Subcutaneous abdominal adipose tissue (tissue), 5 donors: ENCODE data around the gene MADD.
A peak's percentile ranks its signal among the peaks of the same experiment; 100 is the strongest.

Experiments used
- H3K27ac ChIP-seq: one replicate; pipeline ENCODE4 v1.7.0; 2013; ENCODE audit warnings: low read depth, mild to moderate bottlenecking, inconsistent platforms, low read length, moderate library complexity
- H3K27me3 ChIP-seq, 5 donors: one replicate each; pipeline ENCODE4 v1.7.0; 2013; ENCODE audit warnings: low read length in 5 of 5, inconsistent platforms in 1 of 5; ENCODE audit not compliant: control insufficient read depth in 5 of 5, insufficient read depth in 4 of 5
- H3K36me3 ChIP-seq, 5 donors: one replicate each; pipeline ENCODE4 v1.7.0; 2013; ENCODE audit warnings: low read length in 5 of 5; ENCODE audit not compliant: control insufficient read depth in 5 of 5, insufficient read depth in 5 of 5
- H3K4me1 ChIP-seq, 5 donors: one replicate each; pipeline ENCODE4 v1.7.0; 2013; ENCODE audit warnings: low read length in 5 of 5, mild to moderate bottlenecking in 3 of 5, moderate library complexity in 1 of 5; ENCODE audit not compliant: control insufficient read depth in 5 of 5, insufficient read depth in 5 of 5
- H3K4me3 ChIP-seq, 5 donors: one replicate each; pipeline ENCODE4 v1.7.0; 2013; ENCODE audit warnings: low read length in 5 of 5, low read depth in 1 of 5
- H3K9ac ChIP-seq, 5 donors: one replicate each; pipeline ENCODE4 v1.7.0; 2013; ENCODE audit warnings: low read length in 5 of 5, mild to moderate bottlenecking in 4 of 5, moderate library complexity in 3 of 5
- H3K9me3 ChIP-seq, 5 donors: one replicate each; pipeline ENCODE4 v1.7.0; 2013; ENCODE audit warnings: low read length in 5 of 5; ENCODE audit not compliant: control insufficient read depth in 5 of 5
- donor health status: healthy.
- donor health status: healthy.
- donor health status: healthy.
- donor health status: healthy.
- donor health status: healthy.

The MADD gene

DNA sequence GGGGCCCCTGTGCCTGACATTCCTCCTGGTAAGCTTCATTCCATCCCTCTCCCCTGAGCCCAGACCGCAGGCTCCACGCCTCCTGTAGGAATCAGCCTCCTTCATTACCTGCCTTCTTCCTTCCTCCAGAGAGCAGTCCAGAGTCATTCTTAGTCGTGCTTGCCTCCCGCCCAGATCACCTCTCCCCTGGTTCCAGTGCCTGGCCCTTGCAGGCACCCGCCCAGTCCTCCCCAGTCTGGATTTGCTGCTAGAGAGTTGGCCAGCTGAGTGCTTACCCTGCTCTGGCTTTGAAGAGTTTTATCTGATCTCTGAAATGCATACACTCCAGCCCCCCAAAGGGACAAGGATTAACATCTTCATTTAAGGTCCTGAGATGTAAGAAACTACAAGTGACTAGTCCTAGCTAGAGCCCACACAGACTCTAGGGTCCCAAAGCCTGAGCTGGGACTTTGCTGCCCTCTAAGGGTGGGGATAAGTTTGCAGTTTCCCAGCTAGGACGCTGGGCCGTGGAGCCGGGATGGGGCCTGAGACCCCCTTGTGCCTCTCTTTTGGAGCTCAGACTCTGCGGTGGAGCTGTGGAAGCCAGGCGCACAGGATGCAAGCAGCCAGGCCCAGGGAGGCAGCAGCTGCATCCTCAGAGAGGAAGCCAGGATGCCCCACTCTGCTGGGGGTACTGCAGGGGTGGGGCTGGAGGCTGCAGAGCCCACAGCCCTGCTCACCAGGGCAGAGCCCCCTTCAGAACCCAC lies 10.5 kb upstream of the MADD start:
- peak overlapping the region; percentile 38 to 84 (median 81) for H3K9ac ChIP-seq
- no peaks in the 10 kb centered on the region for H3K9me3 ChIP-seq
- H3K4me3 ChIP-seq, result peak overlapping the region; percentile 76 to 91 (median 79)
- H3K36me3 ChIP-seq, result peaks cover 0 to 24% (median 21%) of the 10 kb centered on the region in 5 donors
- peaks cover 29 to 92% (median 83%) of the 10 kb centered on the region in 5 donors for H3K4me1 ChIP-seq
- H3K27me3 ChIP-seq, result no peaks in the 10 kb centered on the region
- peak overlapping the region; percentile 97 for H3K27ac ChIP-seq

DNA sequence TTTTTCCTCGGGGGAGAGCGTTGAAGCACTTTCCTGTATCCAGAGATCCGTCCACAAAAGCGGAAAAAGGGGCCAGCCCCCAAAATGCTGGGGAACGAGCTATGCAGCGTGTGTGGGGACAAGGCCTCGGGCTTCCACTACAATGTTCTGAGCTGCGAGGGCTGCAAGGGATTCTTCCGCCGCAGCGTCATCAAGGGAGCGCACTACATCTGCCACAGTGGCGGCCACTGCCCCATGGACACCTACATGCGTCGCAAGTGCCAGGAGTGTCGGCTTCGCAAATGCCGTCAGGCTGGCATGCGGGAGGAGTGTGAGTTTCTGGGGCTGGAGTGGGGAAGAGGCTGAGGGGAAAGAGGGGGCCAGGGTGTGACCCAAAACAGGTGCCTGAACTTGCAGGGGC lies 9.6 kb upstream of the MADD start:
- Histone ChIP-seq H3K9ac (peak overlapping the region in 2 of 5 donors; percentile 57 to 63), H3K27ac (peak overlapping the region; percentile 97), H3K4me3 (peak overlapping the region in 3 of 5 donors; percentile 19 to 76 (median 29)), H3K36me3 (peaks cover 0 to 28% (median 24%) of the 10 kb centered on the region in 5 donors), H3K4me1 (peaks cover 21 to 87% (median 80%) of the 10 kb centered on the region in 5 donors), H3K9me3 (no peaks in the 10 kb centered on the region), H3K27me3 (no peaks in the 10 kb centered on the region)

DNA sequence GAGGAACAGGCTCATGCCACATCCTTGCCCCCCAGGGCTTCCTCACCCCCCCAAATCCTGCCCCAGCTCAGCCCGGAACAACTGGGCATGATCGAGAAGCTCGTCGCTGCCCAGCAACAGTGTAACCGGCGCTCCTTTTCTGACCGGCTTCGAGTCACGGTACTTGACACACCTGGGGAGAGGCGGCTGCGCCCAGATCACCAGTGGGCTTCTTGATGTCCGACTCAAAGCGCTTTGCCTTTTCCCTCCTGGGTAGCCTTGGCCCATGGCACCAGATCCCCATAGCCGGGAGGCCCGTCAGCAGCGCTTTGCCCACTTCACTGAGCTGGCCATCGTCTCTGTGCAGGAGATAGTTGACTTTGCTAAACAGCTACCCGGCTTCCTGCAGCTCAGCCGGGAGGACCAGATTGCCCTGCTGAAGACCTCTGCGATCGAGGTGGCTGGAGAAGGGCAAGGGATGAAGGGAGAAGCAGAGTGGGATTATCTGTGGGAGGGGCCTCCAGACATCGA lies 8.6 kb upstream of the MADD start:
- peak overlapping the region in 2 of 5 donors; percentile 10 to 35 for H3K9ac ChIP-seq
- no peaks in the 10 kb centered on the region for H3K27me3 ChIP-seq
- H3K9me3 ChIP-seq, result no peaks in the 10 kb centered on the region
- no peak overlapping the region for H3K27ac ChIP-seq
- H3K4me1 ChIP-seq, result peaks cover 21 to 77% (median 71%) of the 10 kb centered on the region in 5 donors
- peaks cover 0 to 34% (median 27%) of the 10 kb centered on the region in 5 donors for H3K36me3 ChIP-seq
- peak overlapping the region in 3 of 5 donors; percentile 1 to 12 (median 3) for H3K4me3 ChIP-seq

DNA sequence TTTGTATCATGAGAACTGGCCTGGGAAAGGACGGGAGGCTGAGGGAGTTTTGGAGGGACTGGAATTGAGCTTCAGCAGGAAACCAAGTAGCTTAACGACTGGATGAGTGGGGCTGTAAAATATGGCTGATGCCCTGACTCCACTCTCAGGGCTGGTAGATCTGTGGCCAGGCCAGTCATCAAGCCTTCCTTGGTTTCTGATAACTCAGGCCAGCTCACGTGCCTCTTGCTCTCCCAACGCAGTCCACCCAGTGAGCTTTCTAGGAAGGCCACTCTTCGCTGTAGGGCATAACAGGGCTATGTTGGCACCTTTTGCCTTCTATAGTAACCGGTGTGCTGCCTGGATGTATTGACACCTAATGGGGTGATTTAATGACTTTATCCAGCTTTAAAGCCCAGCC lies 5.8 kb upstream of the MADD start:
- H3K27me3 ChIP-seq, result no peaks in the 10 kb centered on the region
- H3K4me1 ChIP-seq, result peaks cover 11 to 62% (median 59%) of the 10 kb centered on the region in 5 donors
- H3K9me3 ChIP-seq, result no peaks in the 10 kb centered on the region
- H3K9ac ChIP-seq, result peak overlapping the region in 1 of 5 donors; percentile 15
- H3K27ac ChIP-seq, result peak overlapping the region; percentile 23
- H3K36me3 ChIP-seq, result peaks cover 0 to 47% (median 37%) of the 10 kb centered on the region in 5 donors
- no peak overlapping the region for H3K4me3 ChIP-seq

DNA sequence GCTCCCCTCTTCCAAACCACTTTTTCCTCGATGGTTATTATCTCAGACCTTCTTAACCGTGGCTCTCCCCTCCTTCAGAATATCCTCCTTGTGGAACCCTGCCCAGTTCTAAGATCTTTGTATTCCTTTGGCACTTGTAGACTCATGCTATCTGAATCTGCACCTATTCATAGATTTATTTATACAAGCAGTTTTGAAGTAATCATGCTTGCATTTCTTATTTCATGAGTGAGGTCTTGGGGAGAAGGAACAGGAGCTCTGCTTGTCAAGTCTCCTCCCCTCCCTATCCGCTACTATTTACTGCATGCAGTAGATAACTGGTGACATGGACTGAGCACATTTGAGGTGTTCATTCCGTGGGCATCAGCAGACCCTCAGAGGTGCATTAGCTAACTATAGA lies 5.4 kb upstream of the MADD start:
- Histone ChIP-seq H3K9ac (no peak overlapping the region), H3K4me3 (no peak overlapping the region), H3K4me1 (peaks cover 12 to 61% (median 58%) of the 10 kb centered on the region in 5 donors), H3K27ac (peak overlapping the region; percentile 23), H3K27me3 (no peaks in the 10 kb centered on the region), H3K9me3 (no peaks in the 10 kb centered on the region), H3K36me3 (peaks cover 0 to 47% (median 37%) of the 10 kb centered on the region in 5 donors)

DNA sequence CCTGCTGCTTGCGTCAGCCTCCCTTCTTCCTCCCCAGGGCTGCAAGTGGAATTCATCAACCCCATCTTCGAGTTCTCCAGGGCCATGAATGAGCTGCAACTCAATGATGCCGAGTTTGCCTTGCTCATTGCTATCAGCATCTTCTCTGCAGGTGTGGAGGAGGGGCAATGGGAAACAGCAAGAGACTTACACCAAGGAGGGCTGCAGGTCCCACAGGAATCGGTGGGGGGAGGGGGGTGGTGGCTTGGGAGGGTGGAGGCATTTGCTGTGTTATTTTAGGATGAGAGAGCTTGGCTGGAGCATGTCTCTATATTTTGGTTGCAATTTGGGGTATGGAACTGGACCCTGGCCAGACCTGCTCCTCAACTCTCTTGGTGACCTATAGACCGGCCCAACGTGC lies 2.1 kb upstream of the MADD start:
- H3K9me3 ChIP-seq, result no peaks in the 10 kb centered on the region
- H3K4me3 ChIP-seq, result no peak overlapping the region
- no peak overlapping the region for H3K9ac ChIP-seq
- H3K27ac ChIP-seq, result no peak overlapping the region
- H3K27me3 ChIP-seq, result no peaks in the 10 kb centered on the region
- peaks cover 0 to 30% (median 23%) of the 10 kb centered on the region in 5 donors for H3K36me3 ChIP-seq
- H3K4me1 ChIP-seq, result peaks cover 7 to 58% (median 53%) of the 10 kb centered on the region in 5 donors

DNA sequence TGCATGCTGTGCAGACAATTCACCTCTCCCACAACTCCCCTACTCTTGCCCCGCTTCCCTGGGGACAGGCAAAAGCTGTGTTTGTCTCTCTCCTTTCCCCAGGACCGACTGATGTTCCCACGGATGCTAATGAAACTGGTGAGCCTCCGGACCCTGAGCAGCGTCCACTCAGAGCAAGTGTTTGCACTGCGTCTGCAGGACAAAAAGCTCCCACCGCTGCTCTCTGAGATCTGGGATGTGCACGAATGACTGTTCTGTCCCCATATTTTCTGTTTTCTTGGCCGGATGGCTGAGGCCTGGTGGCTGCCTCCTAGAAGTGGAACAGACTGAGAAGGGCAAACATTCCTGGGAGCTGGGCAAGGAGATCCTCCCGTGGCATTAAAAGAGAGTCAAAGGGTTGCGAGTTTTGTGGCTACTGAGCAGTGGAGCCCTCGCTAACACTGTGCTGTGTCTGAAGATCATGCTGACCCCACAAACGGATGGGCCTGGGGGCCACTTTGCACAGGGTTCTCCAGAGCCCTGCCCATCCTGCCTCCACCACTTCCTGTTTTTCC lies 1.4 kb upstream of the MADD start:
- no peaks in the 10 kb centered on the region for H3K27me3 ChIP-seq
- H3K4me1 ChIP-seq, result peaks cover 7 to 54% (median 50%) of the 10 kb centered on the region in 5 donors
- H3K36me3 ChIP-seq, result peaks cover 0 to 30% (median 21%) of the 10 kb centered on the region in 5 donors
- H3K9ac ChIP-seq, result peak overlapping the region in 2 of 5 donors; percentile 9 to 62
- peak overlapping the region in 3 of 5 donors; percentile 77 to 90 (median 79) for H3K4me3 ChIP-seq
- H3K27ac ChIP-seq, result peak overlapping the region; percentile 81
- no peaks in the 10 kb centered on the region for H3K9me3 ChIP-seq

DNA sequence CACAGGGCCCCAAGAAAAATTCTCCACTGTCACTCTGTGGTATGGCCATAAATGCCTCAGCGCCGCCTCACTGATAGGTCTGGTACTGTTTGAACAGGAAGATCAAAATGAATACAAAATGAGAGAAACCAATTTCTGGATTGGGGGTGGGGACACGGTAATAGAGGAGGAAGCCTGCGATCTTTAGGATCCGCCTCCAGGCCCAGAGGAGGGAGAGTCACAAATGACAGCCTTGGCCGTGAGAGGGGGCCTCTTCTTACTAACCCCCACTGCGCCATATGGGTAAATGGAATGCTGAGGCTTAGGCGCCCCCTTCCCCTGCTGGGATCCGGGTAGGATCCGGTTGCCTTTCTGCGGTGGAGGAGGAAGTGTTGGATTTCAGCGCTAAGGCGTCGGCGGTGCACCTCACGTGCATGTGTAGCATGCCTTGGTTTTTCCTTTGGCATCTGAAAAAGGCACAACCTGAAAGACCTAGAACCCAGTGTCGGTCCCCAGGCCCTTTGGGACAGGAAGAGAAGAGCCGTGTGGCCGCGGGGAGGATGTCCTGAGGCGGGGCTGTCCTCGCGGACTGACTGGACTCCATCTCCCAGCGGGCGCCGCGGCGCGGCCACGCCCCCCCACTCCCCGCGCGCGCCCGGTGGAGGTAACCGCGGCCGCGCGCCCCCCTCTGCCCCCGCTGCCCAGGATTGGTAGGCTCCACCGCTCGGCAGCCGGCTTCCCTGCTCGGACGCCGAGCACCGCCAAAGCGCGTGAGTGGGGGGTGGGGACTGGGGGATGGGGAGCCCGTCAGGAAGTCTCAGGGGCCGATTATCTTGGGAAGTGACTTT lies 718 bp upstream of the MADD start:
- Histone ChIP-seq H3K27me3 (no peaks in the 10 kb centered on the region), H3K27ac (peak overlapping the region; percentile 81), H3K4me1 (peaks cover 4 to 51% (median 45%) of the 10 kb centered on the region in 5 donors), H3K9me3 (no peaks in the 10 kb centered on the region), H3K4me3 (peak overlapping the region; percentile 77 to 90 (median 81)), H3K36me3 (peaks cover 0 to 26% (median 18%) of the 10 kb centered on the region in 5 donors), H3K9ac (peak overlapping the region in 4 of 5 donors; percentile 49 to 74 (median 63))

DNA sequence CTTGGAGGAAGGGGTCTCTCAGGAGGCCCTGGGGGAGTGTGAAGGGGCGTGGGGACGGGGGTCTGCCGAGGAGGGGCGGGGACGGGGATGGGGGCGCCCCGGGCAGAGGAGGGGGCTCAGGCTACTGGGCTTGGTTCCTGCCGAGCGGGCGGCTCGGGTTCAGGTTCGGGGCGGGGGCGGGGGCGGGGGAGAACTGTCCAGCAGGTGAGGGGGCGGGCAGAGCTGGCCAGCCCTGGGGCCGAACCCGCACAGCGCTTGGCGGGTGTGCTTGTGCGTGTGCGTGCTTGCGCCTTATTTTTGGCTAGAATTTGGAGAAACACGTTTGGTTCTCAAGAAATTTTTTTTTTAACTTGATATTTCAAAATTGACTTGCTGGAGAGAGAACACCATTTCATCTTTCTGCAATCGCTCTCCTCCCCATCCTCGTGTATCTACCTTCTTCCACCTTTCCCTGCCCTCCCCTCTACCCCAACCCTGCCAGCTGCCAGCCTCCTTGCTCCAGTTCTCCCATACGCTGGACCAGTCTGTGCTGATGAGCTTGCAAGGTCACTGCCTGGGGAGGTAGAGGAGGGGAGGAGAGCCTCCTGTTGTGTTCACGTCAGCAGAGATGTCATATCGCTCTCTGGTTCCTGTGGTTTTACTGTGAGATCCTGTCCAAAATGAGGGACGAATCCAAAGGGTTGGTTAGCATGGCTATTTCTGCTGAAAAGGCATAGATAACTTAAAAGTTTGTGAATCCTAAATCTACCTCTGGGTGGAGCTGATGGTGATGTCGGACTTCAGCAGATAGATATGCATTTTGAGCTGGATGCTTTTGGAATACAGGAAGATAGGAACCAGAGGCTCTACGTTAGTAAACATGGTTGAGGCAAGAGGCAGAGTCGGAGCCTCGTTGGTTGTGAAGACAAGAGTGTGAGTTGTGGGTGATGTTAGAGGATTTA lies 668 bp downstream of the MADD start:
- Histone ChIP-seq H3K27me3 (no peaks in the 10 kb centered on the region), H3K9ac (peak overlapping the region in 3 of 5 donors; percentile 68 to 72 (median 72)), H3K27ac (peak overlapping the region; percentile 81), H3K36me3 (peaks cover 2 to 34% (median 24%) of the 10 kb centered on the region in 5 donors), H3K9me3 (no peaks in the 10 kb centered on the region), H3K4me3 (peak overlapping the region; percentile 77 to 84 (median 81)), H3K4me1 (peaks cover 2 to 39% (median 37%) of the 10 kb centered on the region in 5 donors)
